ENCODE measurements around the gene TRIML1. TPM values are rescaled to one million over a fixed set of nuclear protein-coding genes. Genes with fewer than 3 reads are reported as not detected.
"Not testable (repeated sequence)": the region's sequence is repeated elsewhere in the genome, so short reads cannot be mapped to it uniquely, and the experiment has no call there.

The TRIML1 gene
- total RNA-seq, 1 experiment from 2014 or later, result not detected

GRCh38 chr4:188130355-188130754 lies 8.9 kb upstream of the TRIML1 start:
- no peaks in the 10 kb centered on the region for H3K36me3 ChIP-seq
- H3K27me3 ChIP-seq (replicated peaks), result no peaks in the 10 kb centered on the region
- no peaks in the 10 kb centered on the region for H3K4me1 ChIP-seq (replicated peaks)
- no peak overlapping the region for H3K4me3 ChIP-seq
- no peak overlapping the region for H3K27ac ChIP-seq
- DNase-seq (ENCODE audit: low read depth in 1 of 2, low spot score in 2 of 2), result no peak
- 0 out of 2 replicates have a peak, but pooled peaks cover 3% of the 10 kb centered on the region for H3K9me3 ChIP-seq (replicated peaks)

- Histone ChIP-seq H3K4me3 (no peak overlapping the region), H3K4me1 (replicated peaks) (no peaks in the 10 kb centered on the region), H3K9me3 (replicated peaks) (peaks cover 5% of the 10 kb centered on the region; the same call in 1 of the 2 replicates), H3K36me3 (no peaks in the 10 kb centered on the region), H3K27ac (no peak overlapping the region), H3K27me3 (replicated peaks) (no peaks in the 10 kb centered on the region)
- DNase-seq (ENCODE audit: low read depth in 1 of 2, low spot score in 2 of 2), result no peak
These were observed 7.0 kb upstream of the TRIML1 start for GRCh38 chr4:188132232-188132631.

GRCh38 chr4:188138227-188138626 lies 1.0 kb upstream of the TRIML1 start:
- Histone ChIP-seq H3K9me3 (replicated peaks) (peaks cover 2% of the 10 kb centered on the region; the same call in 1 of the 2 replicates), H3K27me3 (replicated peaks) (no peaks in the 10 kb centered on the region), H3K27ac (no peak overlapping the region), H3K4me3 (no peak overlapping the region), H3K4me1 (replicated peaks) (no peaks in the 10 kb centered on the region), H3K36me3 (no peaks in the 10 kb centered on the region)
- no peak for DNase-seq (ENCODE audit: low read depth in 1 of 2, low spot score in 2 of 2)

- no peak overlapping the region for H3K4me3 ChIP-seq
- H3K9me3 ChIP-seq (replicated peaks), result peaks cover 2% of the 10 kb centered on the region; the same call in 1 of the 2 replicates
- no peaks in the 10 kb centered on the region for H3K4me1 ChIP-seq (replicated peaks)
- H3K27me3 ChIP-seq (replicated peaks), result no peaks in the 10 kb centered on the region
- no peak for DNase-seq (ENCODE audit: low read depth in 1 of 2, low spot score in 2 of 2)
- no peak overlapping the region for H3K27ac ChIP-seq
- H3K36me3 ChIP-seq, result no peaks in the 10 kb centered on the region
These were observed 430 bp downstream of the TRIML1 start for GRCh38 chr4:188139671-188140070.

GRCh38 chr4:188143731-188144130 lies 4.5 kb downstream of the TRIML1 start:
- H3K4me1 ChIP-seq (replicated peaks), result no peaks in the 10 kb centered on the region

GRCh38 chr4:188145601-188146000 lies 6.4 kb downstream of the TRIML1 start:
- Histone ChIP-seq H3K36me3 (no peaks in the 10 kb centered on the region), H3K27ac (no peak overlapping the region), H3K4me1 (replicated peaks) (no peaks in the 10 kb centered on the region), H3K27me3 (replicated peaks) (no peaks in the 10 kb centered on the region), H3K4me3 (no peak overlapping the region), H3K9me3 (replicated peaks) (no peaks in the 10 kb centered on the region; the same call in 1 of the 2 replicates)
- DNase-seq (ENCODE audit: low read depth in 1 of 2, low spot score in 2 of 2), result no peak

More at GRCh38 chr4:188143731-188144130, 4.5 kb downstream of the TRIML1 start:
- Histone ChIP-seq H3K4me3 (no peak overlapping the region), H3K27ac (no peak overlapping the region), H3K27me3 (replicated peaks) (no peaks in the 10 kb centered on the region), H3K36me3 (no peaks in the 10 kb centered on the region), H3K9me3 (replicated peaks) (no peaks in the 10 kb centered on the region; the same call in 1 of the 2 replicates)
- no peak for DNase-seq (ENCODE audit: low read depth in 1 of 2, low spot score in 2 of 2)

GRCh38 chr4:188146618-188147017 lies 7.4 kb downstream of the TRIML1 start:
- H3K4me3 ChIP-seq, result no peak overlapping the region
- H3K9me3 ChIP-seq (replicated peaks), result no peaks in the 10 kb centered on the region; the same call in 1 of the 2 replicates
- no peak overlapping the region for H3K27ac ChIP-seq
- no peak for DNase-seq (ENCODE audit: low read depth in 1 of 2, low spot score in 2 of 2)
- no peaks in the 10 kb centered on the region for H3K27me3 ChIP-seq (replicated peaks)
- H3K4me1 ChIP-seq (replicated peaks), result no peaks in the 10 kb centered on the region
- no peaks in the 10 kb centered on the region for H3K36me3 ChIP-seq

GRCh38 chr4:188147176-188147575 lies 7.9 kb downstream of the TRIML1 start:
- no peaks in the 10 kb centered on the region; the same call in 1 of the 2 replicates for H3K9me3 ChIP-seq (replicated peaks)
- no peaks in the 10 kb centered on the region for H3K27me3 ChIP-seq (replicated peaks)
- H3K27ac ChIP-seq, result no peak overlapping the region
- no peaks in the 10 kb centered on the region for H3K4me1 ChIP-seq (replicated peaks)
- no peak overlapping the region for H3K4me3 ChIP-seq
- no peak for DNase-seq (ENCODE audit: low read depth in 1 of 2, low spot score in 2 of 2)
- no peaks in the 10 kb centered on the region for H3K36me3 ChIP-seq

- Histone ChIP-seq H3K9me3 (replicated peaks) (no peaks in the 10 kb centered on the region; the same call in 1 of the 2 replicates), H3K4me3 (no peak overlapping the region), H3K4me1 (replicated peaks) (no peaks in the 10 kb centered on the region), H3K27ac (no peak overlapping the region), H3K36me3 (no peaks in the 10 kb centered on the region), H3K27me3 (replicated peaks) (no peaks in the 10 kb centered on the region)
- DNase-seq (ENCODE audit: low read depth in 1 of 2, low spot score in 2 of 2), result no peak
These were observed 8.5 kb downstream of the TRIML1 start for GRCh38 chr4:188147776-188148175.

- no peak for DNase-seq (ENCODE audit: low read depth in 1 of 2, low spot score in 2 of 2)
- Histone ChIP-seq H3K36me3 (no peaks in the 10 kb centered on the region), H3K9me3 (replicated peaks) (no peaks in the 10 kb centered on the region), H3K27ac (no peak overlapping the region), H3K27me3 (replicated peaks) (no peaks in the 10 kb centered on the region), H3K4me1 (replicated peaks) (no peaks in the 10 kb centered on the region), H3K4me3 (no peak overlapping the region)
These were observed 15.6 kb downstream of the TRIML1 start for GRCh38 chr4:188154668-188155405.

- Histone ChIP-seq H3K27me3 (replicated peaks) (no peaks in the 10 kb centered on the region), H3K4me3 (no peak overlapping the region), H3K36me3 (no peaks in the 10 kb centered on the region), H3K27ac (no peak overlapping the region), H3K9me3 (replicated peaks) (no peaks in the 10 kb centered on the region; the same call in none of the 2 replicates), H3K4me1 (replicated peaks) (no peaks in the 10 kb centered on the region)
- DNase-seq (ENCODE audit: low read depth in 1 of 2, low spot score in 2 of 2), result no peak
These were observed 19.1 kb downstream of the TRIML1 start for GRCh38 chr4:188158336-188158735.

- not testable (repeated sequence) for H3K4me1 ChIP-seq (replicated peaks); H3K27me3 ChIP-seq (replicated peaks); H3K4me3 ChIP-seq; H3K27ac ChIP-seq; H3K36me3 ChIP-seq; H3K9me3 ChIP-seq (replicated peaks); DNase-seq (ENCODE audit: low read depth in 1 of 2, low spot score in 2 of 2)
These were observed 20.4 kb downstream of the TRIML1 start for GRCh38 chr4:188159513-188160226.

GRCh38 chr4:188160406-188160805 lies 21.2 kb downstream of the TRIML1 start:
- no peaks in the 10 kb centered on the region for H3K27me3 ChIP-seq (replicated peaks)

GRCh38 chr4:188161167-188161566 lies 21.9 kb downstream of the TRIML1 start:
- Histone ChIP-seq H3K27me3 (replicated peaks) (no peaks in the 10 kb centered on the region), H3K4me3 (no peak overlapping the region), H3K9me3 (replicated peaks) (peaks cover under 1% of the 10 kb centered on the region), H3K27ac (no peak overlapping the region), H3K4me1 (replicated peaks) (no peaks in the 10 kb centered on the region), H3K36me3 (no peaks in the 10 kb centered on the region)
- no peak for DNase-seq (ENCODE audit: low read depth in 1 of 2, low spot score in 2 of 2)

More at GRCh38 chr4:188160406-188160805, 21.2 kb downstream of the TRIML1 start:
- H3K36me3 ChIP-seq, result no peaks in the 10 kb centered on the region
- no peak overlapping the region for H3K27ac ChIP-seq
- no peak overlapping the region for H3K4me3 ChIP-seq
- DNase-seq (ENCODE audit: low read depth in 1 of 2, low spot score in 2 of 2), result no peak
- no peaks in the 10 kb centered on the region for H3K4me1 ChIP-seq (replicated peaks)
- H3K9me3 ChIP-seq (replicated peaks), result no peaks in the 10 kb centered on the region; the same call in none of the 2 replicates
